HG02588 (cell line): ENCODE data around the gene MAP7.
"Not testable (repeated sequence)": the region's sequence is repeated elsewhere in the genome, so short reads cannot be mapped to it uniquely, and the experiment has no call there.

Experiments
- ATAC-seq: cut with Tn5 transposase; IDR thresholded peaks from one replicate; pipeline ENCODE4 v1.9.1; 2021; ENCODE audit warnings: mild to moderate bottlenecking, moderate library complexity; ENCODE audit not compliant: unreplicated experiment

Gene MAP7

DNA sequence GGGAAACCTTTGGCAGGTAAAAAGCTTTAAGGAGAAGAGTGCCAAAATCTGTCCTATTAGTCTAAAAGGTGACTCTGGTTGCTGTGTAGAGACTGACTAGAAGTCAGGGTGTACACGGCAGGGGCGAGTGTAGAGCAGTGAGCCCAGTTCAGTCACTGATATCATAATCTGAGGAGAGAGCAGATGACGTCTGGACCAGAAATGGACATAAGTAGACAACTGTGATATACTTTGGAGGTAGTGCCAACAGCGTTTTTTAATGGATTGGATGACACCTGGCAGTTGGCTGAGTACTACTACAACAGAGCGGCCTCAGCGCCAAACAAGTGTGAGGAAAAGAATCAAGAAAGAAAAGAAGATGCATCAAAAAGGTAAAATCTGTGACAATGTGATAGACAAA is 76.0 kb downstream of the MAP7 start:
- no peak for ATAC-seq

DNA sequence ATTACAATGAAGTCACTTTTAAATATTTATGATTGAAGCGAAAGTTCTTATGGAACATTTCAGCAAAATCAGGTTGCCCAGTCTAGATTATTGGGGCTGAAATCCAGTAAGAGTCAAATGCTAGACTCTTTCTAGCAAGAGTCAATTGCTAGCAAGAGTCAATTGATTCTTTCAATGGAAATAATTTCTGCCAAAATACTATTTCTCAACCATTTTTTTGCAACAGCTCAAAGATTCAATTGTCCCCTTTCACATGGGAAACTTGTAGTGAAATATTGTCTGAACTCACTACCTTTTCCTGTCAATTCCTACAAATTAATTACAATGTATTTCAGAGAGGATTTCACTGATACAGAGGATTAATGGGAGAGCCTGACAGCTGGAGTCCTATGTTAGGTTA is 78.3 kb downstream of the MAP7 start:
- no peak for ATAC-seq

DNA sequence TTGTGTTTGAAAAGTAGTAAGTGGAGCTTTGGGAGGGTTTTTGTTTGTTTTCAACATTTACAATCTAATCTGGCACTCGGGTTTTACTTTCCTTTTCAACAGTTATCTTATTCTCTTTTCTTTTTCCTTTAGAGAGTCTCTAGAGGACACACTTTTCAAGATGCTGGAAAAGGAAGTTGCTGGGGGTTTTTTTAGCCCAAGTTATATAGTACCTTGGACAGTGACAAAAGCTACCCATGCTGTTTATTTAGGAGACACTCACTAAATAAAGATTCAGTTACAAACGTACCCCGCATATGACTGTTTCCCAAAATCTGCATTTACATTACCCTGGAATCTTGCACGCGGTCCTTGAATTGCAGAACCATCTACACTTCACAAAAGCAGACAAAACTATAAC is 78.8 kb downstream of the MAP7 start:
- ATAC-seq = no peak

DNA sequence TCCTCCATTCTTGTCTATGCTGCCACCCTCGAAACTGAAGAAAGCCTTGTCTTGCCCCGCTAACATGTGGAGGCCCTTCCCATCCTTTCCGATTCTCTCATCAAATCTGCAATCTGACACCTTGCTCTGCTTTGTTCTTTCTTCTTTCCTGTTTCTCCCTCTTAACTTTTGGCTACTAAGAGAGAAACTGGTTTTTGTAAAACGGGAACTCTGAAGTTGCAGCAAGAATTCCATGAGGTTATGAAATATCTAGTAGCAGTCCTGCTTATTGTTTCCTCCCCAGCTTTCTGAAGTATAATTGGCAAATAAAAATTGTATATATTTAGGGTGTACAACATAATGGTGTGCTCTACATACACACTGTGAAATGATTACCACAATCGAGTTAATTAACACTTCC is 80.2 kb downstream of the MAP7 start:
- no peak for ATAC-seq

DNA sequence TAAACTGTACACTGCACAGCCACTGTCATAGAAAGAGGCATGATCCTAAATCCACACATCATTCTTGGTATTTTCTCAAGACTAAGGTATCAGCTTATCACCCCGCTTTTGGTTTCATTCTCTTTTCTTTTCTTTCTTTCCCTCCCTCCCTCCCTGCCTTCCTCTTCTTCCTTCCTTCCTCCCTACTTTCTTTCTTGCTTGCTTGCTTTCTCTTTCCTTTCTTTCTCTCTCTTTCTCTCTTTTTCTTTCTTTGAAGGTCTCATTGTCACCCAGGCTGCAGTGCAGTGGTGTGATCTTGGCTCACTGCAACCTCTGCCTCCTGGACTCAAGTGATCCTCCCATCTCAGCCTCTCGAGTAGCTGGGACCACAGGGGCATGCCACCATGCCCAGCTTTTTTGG is 81.1 kb downstream of the MAP7 start:
- no peak for ATAC-seq

DNA sequence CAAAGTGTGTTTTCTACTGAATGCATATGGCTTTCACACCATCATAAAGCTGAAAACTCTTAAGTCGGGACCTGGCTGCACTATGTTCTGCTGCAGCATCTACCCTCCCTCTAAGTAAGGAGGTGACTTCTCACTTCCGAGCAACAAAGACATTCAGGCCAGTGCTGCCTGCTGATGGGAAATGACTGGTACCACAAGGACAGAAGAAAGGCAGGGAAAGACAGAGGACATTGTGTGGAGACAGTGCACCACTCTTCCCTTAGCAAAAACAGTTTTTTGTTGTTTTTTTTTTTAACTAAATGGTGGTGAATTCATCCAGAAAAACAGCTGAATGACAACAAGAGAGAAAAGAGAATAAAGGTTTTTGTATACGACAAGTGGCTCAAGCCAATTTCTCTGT is 81.5 kb downstream of the MAP7 start:
- ATAC-seq = no peak

DNA sequence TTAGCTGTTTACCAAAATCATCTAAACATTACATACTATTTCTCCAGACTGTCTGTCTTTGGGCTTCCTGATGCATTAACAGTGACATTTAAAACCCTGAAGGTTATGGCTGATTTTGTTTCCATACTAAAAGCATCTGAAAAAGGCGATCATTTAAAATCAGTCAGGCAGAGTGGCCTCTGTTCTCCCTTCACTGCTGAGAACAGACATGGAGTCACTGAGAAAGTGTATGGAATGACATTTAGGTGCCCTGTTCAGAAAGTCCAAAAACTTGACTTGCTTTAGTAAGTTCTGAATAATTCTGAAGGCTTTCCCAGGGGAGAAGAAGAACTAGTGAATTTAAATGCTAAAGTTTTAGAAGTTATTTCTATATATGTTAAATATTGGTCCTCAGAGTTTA is 83.0 kb downstream of the MAP7 start:
- ATAC-seq = no peak

DNA sequence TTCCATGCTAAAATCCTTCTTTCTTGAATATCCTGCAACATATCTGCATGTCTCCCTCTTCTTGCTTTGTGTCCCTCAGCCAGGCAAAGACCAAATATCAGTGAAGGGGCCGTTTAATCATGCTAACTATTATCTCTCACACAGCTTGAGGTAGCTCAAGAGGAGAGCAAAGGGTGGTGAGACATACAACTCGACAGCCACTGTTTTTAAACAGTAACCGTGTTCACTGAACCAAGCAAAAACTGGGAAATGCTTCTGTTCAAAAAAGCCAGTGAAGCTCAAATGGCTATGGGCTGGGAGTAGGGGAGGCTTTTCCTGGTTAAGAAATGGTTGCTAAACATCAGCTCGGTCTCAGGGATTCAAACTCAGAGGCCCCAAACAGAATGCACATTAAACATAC is 83.4 kb downstream of the MAP7 start:
- ATAC-seq = no peak

DNA sequence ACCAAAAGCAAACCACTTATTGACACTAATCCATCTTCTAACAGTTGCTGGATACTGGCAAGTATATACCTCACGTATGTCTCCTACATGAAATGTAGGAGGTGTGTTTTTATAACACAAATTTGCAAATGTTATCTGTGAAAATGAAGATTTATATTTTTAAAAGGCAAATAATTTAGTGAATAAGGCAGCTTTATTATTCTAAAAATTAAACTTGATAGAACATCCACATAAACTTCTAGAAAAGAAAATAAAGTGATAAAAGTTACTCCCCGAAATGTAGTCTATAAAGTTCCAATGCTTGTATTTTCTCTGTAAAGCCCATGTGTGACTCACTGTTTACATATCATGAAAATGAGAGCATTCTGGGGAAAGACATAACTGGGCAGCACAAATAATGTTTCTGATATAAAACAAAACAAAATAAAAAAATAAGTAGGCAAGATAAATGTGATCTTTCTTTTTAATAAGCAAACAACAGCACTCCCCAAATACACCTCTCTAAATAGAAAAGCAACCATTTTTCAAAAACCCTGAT is 84.4 kb downstream of the MAP7 start:
- no peak for ATAC-seq

DNA sequence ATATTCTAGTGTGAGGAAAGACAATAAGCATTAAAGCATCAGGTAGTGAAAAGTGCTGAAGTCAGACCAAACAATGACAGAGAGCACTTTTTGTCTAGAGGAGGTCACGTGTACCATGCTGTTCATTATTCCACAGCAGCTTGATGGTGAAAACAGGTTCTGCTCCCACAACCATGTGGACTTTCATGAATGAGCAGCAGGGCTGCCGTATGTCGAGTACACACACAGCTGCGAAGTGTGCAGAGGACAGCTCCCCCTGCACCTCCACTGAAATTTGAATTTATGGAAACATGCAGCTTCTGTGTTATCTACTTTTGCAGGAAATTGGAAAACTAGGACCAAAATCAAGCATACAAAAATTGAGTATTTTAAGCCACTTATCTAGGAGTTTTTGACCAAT is 85.3 kb downstream of the MAP7 start:
- no peak for ATAC-seq

DNA sequence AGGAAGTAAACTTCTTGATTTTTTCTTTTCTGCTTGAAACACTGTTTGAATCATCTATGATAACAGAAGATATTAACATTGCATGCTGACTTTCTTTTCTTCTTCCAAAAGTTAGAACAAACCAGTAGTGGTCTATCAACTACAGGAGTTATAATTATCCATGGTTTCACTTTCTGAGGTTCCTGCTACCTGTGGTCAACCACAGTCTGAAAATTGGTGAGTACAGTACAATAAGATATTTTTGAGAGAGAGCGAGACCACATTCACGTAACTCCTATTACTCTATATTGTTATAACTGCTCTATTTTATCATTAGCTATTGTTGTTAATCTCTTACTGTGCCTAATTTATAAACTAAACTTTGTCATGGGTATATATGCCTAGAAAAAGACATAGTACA is 86.1 kb downstream of the MAP7 start:
- ATAC-seq = no peak

DNA sequence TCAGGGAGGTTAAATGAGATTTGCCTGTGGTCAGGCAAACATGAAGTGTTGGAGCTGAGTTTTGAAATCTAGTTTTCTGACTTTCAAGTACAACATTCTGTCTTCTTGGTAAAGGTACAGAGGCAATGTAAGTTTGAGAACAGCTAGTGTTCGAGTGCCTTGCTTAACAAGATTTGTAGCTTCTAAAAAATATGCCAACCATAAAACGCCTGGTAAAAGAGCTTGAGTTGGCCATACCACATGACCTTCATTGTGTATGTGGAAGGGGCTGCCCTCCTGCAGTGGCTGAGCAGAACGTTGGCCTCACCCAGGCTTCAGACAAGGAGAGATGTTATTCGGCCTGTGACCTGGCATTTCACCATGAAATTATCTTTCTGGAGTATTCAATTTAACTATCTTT is 86.5 kb downstream of the MAP7 start:
- ATAC-seq = no peak

DNA sequence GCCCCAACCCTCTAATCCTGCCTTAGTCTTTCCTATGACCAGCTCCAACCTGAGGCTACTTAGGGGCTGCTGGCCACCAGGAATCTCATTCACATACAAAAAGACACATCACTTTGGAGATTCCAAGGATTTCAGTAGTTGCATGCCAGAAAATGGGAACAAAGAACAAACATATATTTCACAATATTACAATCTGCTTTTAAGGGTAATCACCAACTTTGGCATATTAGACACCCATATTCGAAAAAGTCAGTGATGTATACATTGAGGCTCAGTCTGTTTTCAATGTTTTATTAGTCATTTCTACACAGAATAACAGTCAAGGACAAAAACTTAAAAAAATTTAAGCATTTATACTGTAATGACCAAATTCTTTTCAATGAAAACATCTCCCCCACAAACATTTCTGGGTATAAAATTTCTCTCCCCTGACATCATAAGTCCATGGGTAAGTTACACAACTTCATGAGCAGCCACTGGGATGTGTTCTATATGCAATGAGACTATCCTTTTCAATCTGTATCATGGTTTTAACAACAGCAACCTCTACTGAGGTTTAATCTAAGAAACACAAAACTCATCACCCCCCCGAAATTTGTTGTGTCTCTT is 103.5 kb downstream of the MAP7 start:
- no peak for ATAC-seq

DNA sequence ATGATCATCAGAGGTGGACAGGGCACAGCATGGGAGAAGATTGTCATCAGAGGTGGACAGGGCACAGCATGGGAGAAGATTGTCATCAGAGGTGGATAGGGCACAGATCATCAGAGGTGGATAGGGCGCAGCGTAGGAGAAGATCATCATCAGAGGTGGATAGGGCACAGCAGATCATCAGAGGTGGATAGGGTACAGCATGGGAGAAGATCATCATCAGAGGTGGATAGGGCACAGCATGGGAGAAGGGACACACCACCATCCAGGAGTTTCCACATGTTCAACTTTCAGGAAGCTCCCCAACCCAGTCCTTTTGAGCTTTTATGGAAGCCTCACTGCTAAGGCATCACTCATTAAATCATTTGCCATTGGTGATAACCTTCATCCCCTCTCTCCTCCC is 104.1 kb downstream of the MAP7 start:
- ATAC-seq = no peak

DNA sequence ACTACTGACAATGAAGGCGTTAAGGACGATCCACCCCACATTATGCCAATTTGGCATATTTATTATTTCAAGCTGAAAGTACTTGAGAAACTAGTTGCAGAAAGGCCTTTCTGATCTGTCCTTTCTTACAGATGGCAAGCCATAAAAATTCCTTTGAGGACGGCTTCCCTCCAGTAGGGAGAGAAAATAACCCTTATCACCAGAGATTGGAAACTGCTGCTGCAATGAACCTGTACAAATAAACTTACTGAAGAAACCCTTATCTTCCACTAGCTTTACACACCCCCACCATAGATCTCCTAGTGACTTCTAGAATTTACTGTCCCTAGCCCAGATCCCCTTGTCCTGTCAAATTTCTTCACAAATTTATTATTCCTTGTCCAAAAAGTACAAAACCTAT is 105.2 kb downstream of the MAP7 start:
- ATAC-seq = no peak

DNA sequence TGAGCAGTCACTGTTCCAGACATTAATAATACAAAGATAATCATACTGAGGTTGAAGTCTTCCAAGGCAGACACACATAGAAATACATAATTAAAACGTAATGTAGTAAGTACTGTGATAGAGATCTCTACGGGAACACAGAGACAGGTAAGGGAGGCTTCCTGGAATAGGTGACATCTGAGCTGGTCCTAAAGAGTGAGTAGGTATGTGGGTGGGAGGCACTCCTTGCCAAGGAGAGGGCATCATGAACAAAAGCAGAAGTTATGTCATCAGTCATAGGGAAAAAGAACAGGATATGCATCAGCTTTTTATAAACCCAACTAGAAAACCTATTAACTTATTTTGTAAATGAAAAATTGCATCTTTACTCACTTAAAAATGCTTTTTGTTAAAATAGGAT is 110.0 kb downstream of the MAP7 start:
- no peak for ATAC-seq

DNA sequence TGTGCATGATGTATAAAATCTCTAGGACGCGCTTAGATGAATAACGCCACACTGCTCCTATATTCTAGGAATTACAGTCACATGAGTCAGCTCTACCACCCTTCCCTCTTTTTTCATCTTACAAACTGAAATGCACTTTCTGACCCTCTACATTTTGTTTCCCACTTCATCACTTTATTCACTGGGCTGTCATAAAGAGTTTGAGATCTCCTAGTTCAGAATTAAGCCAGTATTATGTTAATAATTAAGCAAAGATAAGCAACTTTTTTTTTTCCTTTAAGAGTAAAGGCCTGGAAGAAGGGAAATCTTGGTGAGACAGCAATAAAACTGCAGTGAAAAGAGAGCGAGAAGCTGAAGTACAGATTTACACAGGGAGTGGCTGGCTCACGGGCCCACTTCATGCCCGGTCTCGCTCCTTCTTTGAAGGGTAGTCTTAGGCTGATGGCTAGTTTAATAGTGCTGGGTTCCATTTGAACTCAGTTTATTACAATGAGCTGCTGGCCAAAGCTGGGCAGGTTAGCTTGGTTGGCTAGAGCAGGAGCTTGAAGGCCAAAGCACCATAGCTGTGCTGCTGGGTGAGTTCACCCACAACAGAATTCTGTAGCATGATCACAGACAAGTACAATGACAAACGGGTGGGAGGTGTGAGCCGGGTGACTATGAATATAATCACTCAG is 110.6 kb downstream of the MAP7 start:
- no peak for ATAC-seq

DNA sequence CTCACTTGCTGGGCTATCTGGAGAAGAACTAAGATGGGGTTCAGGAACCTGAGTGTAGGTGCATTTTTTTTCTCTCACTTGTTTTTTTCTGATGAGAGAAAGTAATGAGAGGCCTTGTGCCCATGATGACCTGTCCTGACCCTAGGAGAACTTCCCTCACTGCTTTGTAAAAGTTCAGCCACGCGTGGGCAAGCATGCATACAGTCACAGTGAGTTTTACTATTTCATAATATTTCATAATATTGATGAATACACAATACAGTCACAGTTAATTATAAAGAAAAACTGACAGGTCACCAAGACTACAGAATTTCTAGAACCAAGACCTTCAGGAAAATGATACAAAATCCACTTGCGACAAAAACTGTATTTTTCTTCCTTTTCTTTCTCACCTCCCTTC is 111.8 kb downstream of the MAP7 start:
- no peak for ATAC-seq

DNA sequence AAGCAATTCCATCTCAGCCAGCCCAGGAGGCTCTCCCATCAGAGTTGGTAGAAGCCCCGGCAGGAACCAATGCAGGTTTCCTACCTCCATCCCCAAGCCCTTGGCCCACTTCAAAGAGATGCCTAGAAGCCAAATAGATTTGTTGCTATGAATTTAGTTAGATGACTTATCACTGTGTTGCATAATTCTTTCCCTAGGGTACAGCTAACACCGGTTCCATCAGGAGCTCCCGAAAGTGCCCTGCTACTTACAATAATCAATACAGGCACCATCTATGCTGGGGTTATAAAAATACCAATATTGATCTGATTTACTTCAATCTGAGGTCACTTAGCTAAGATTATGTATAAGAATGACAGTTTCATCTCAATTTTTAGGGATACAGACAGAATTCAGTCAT is 113.0 kb downstream of the MAP7 start:
- ATAC-seq = no peak

DNA sequence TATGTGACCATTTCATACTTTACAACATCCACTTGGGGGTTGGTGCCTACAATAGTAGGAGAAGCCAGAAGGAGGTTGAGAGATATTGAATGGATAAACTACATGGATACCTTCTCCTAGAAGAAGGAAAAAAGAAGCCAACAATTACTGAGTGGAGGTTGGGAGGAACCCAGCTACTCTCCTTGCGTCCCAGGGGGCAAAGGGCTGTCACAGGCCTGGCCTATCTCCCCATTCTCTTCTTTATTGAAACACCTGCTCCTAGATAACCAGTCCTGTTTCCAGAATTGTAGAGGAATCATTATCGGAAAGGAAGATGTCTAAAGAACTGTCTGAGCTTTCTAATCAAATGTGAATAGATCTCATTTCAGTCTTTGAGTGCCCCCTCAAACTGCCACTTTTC is 115.1 kb downstream of the MAP7 start:
- ATAC-seq = no peak

DNA sequence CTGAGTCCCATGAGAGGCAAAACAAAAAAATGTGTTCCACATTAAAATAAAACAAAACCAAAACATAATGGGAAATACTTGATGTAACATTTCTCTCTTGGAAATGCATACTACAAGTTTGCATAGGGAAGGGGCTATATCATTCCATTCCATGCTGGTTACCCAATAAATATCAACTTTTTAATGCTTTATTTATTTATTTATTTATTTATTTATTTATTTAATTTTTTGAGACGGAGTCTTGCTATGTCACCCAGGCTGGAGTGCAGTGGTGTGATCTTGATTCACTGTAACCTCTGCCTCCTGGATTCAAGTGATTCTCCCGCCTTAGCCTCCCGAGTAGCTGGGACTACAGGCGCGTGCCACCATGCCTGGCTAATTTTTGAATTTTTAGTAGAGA is 118.9 kb downstream of the MAP7 start:
- ATAC-seq = not testable (repeated sequence)

DNA sequence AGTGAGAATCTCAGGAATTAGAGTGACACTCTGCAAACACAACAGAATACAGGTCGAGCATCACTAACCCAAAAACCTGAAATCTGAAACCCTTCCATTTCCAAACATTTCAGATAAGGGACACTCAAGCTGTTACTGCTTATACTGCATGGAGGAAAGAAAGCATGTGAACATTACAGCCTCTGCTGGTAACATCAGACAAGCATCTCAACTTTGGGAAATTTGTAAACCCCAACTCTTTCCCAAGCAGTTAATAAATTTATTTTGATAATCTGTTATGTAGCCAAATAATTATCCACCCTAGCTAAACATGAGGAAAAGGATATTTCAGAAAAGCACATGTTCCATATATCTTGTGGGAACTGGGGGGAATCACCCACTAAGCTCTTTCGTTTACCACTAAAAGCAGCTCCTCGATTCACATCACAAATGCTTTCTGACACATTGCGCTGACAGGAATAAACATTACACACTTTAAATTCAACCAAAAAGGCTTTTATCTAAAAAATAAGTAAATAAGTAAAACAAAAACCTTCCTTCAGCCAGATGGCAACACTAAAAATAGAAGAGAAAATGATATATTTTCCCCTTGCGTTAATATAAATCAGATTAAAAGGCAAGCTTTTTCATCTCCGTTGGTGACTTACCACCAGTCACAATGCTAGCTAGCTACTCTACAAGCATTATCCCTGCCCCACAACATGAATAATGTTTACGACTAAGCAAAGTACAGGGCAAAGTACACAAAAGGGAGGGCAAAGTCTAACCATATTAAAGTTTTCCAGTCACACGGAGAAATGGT is 120.8 kb downstream of the MAP7 start:
- ATAC-seq = no peak
